ENCODE measurements around the gene RIPOR1.
"Not testable (repeated sequence)": the region's sequence is repeated elsewhere in the genome, so short reads cannot be mapped to it uniquely, and the experiment has no call there.

The RIPOR1 gene, protein sequence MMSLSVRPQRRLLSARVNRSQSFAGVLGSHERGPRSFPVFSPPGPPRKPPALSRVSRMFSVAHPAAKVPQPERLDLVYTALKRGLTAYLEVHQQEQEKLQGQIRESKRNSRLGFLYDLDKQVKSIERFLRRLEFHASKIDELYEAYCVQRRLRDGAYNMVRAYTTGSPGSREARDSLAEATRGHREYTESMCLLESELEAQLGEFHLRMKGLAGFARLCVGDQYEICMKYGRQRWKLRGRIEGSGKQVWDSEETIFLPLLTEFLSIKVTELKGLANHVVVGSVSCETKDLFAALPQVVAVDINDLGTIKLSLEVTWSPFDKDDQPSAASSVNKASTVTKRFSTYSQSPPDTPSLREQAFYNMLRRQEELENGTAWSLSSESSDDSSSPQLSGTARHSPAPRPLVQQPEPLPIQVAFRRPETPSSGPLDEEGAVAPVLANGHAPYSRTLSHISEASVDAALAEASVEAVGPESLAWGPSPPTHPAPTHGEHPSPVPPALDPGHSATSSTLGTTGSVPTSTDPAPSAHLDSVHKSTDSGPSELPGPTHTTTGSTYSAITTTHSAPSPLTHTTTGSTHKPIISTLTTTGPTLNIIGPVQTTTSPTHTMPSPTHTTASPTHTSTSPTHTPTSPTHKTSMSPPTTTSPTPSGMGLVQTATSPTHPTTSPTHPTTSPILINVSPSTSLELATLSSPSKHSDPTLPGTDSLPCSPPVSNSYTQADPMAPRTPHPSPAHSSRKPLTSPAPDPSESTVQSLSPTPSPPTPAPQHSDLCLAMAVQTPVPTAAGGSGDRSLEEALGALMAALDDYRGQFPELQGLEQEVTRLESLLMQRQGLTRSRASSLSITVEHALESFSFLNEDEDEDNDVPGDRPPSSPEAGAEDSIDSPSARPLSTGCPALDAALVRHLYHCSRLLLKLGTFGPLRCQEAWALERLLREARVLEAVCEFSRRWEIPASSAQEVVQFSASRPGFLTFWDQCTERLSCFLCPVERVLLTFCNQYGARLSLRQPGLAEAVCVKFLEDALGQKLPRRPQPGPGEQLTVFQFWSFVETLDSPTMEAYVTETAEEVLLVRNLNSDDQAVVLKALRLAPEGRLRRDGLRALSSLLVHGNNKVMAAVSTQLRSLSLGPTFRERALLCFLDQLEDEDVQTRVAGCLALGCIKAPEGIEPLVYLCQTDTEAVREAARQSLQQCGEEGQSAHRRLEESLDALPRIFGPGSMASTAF

GRCh38 chr16:67528222-67528869, at the start of gene RIPOR1:
Gene RIPOR1, plus strand, starts transcription at chr16:67528829. Its CDS starts 9,618 bp downstream, at chr16:67538447.
- DNase-seq: peak; percentile 32

DNA sequence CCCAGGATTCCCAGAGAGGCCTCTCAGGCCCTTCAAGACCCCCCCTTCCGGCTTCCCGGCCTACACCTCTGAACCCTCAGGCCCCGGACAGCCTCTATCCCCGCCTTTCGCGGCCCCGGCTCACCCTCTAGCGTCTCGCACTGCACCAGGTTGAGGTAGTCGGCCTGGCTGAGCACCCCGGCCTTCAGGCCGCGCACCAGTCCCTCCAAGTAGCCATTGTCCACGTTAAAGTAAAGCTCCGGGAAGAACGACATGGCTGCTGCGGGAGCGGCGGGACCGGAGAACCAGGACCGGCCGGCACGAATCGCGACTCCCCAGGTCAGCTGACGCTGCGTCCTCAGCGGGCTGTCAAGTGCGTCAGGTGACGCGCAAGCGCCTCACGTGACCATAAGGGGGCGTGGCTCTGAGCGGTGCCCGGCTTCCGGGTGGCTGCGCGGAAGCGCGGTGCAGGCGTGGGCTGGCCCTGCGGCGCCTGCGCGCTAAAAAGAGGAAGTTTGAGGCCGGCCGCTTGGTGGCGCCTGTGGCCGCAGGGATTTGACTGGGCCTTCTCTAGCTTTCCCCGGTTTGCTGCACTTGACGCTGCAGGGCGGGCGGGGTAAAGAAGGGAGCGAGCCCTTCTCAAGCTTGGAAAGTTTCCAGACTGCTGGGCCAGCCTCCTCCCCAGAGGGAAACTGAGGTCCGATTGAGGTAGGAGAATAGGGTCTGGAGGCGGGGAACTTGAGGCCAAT, 47.6 kb upstream of the RIPOR1 start, which contains the start of gene ATP6V0D1:
Gene ATP6V0D1 (minus strand): TSS at position 325 of the 728 bp plus-strand sequence. CDS start 71 bp downstream, at position 254.
- DNase-seq: peak; percentile 99

GRCh38 chr16:67481561-67482232, 46.9 kb upstream of the RIPOR1 start:
- peak; percentile 74 for DNase-seq

GRCh38 chr16:67482233-67482924, 46.2 kb upstream of the RIPOR1 start:
- DNase-seq: no peak

GRCh38 chr16:67483150-67483549, 45.5 kb upstream of the RIPOR1 start, which contains the start of gene AGRP:
Gene AGRP, minus strand, starts transcription at chr16:67483547. Its CDS starts 149 bp downstream, at chr16:67483398.
- DNase-seq: no peak

- no peak for DNase-seq
Measured at GRCh38 chr16:67483731-67484525, 44.7 kb upstream of the RIPOR1 start.

GRCh38 chr16:67486805-67487204, 41.8 kb upstream of the RIPOR1 start:
- DNase-seq: no peak

DNA sequence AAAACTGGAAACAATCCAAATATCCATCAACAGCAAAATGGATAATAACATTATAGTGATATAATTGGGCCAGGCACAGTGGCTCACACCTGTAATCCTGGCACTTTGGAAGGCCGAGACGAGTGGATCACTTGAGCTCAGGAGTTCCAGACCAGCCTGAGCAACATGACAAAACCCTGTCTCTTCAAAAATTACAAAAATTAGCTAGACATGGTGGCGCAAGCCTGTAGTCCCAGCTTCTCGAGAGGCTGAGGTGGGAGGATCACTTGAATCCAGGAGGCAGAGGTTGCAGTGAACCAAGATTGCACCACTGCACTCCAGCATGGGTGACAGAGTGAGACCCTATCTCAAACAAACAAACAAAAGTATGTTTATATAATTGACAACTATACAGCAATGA, 41.1 kb upstream of the RIPOR1 start:
- DNase-seq: not testable (repeated sequence)

- no peak for DNase-seq
Measured at GRCh38 chr16:67489401-67490083, 39.1 kb upstream of the RIPOR1 start.

DNA sequence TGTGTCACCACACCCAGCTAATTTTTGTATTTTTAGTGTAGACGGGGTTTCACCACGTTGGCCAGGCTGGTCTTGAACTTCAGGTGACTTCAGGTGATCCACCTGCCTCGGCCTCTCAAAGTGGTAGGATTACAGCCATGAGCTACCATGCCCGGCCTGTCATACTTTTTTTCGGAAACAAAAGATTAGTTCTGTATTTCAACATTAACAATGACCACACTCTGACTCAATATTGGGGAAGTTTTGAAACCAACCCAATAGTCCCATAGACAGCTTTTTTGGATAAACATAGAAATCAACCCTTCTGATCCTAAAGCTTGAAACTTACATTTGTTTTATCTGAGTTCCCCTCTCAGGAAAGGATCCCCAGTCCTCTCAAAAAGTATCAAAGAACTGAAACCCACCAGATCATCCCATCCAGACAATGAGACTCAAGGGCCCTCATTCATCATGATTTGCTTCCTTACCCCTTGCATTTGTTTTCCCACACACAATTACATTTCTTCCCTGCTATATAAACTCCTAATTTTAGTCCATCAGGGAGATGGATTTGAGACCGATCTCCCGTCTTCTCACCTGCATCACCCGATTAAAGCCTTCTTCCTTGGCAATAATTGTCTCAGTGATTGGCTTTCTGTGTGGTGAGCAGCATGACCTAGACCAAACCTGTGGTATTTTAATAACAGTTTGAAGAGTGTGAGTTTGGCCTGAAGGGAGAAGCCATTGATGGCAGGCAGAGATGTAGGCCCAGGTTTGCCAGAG, 38.1 kb upstream of the RIPOR1 start:
- DNase-seq: no peak

DNA sequence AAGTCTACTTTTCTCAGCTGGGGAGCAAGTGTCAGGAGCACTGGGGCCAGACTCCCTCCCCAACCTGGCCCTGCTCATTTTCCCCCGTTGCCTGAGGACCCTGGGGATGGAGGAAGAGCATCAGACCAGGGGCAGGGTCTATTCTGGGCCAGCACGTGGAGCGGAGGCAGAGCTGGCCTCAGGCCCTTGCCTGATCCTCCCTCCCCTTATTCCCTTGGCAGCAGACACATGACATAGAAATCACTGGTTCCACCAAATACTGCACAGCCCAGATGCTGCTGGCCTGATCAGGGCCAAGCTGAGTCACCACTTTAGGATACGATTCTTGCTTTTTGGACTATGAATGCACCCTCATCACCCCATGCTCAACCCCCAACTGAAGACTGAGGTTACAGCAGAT, 29.5 kb upstream of the RIPOR1 start:
- DNase-seq: no peak

DNA sequence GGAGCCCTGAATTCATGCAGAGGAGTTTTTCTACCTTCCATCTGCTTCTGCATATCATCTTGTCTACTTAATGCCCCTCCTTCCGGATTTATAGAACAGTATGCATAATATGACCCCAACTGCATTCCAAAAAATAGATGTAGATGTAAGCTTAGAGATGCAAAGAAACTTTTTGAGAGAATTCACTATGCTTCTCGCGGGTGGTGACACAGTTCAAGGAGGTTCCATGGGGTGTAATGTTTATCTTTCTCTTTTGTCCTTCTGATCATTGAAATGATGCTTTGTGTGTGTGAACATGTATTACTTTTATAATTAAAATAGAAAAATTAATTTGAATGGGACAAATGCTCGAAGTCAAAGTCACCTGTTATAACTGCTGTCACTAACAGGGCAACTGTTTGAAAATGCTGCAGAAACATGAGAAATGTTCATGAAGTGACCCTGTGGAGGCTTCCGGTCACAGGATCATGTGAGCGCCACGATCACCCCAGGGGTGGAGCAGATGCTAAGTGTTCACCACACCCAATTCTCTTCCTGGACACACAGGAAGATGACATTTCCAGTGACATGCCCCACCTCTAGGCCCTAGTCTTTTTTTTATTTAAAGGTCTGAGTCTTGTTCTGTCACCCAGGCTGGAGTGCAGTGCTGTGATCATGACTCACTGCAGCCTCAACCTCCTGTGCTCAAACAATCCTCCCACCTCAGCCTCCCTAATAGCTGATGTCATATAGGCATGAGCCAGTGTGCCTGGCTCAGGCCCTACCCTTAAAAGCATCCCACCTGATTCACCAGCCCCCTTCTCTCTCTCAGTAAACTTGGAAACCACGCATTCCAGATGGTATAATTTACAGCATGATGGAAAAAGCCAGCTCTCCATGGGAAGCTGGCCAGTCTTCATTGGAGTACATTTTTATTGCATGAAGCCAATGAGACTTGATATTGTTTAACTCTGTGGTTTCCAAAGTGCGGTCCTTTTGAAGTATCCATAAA, 24.3 kb upstream of the RIPOR1 start:
- peak; percentile 77 for DNase-seq

GRCh38 chr16:67506468-67506867, 22.2 kb upstream of the RIPOR1 start:
- DNase-seq: no peak

DNA sequence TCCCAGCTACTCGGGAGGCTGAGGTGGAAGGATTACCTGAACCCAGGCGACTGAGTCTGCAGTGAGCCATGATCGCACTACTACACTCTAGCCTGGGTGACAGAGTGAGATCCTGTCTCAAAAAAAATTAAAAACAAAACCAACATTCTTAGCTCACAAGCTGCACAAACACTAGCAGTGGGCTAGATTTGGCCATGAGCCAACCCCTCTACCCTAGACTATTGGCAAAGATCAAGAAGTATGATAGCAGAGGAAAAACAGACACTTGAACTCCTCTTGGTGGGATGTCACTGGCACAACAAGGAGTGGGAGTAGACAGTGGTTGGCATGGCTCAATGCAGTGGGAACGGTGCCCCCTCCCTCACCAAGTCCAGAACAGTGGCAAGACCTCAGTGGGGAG, 19.6 kb upstream of the RIPOR1 start:
- DNase-seq: no peak

DNA sequence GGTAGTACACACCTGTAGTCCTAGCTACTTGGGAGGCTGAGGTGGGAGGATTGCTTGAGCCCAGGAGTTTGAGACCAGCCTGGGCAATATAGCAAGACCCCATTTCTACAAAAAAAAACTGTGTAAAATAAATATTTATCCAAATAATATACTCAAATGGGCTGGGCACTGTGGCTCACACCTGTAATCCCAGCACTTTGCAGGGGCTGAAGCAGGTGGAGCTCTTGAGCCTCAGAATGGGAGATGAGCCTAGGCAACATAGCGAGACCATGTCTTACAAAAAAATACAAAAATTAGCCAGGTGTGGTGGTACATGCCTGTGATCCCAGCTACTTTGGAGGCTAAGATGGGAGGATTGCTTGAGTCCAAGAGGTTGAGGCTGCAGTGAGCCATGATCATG, 14.7 kb upstream of the RIPOR1 start:
- not testable (repeated sequence) for DNase-seq

DNA sequence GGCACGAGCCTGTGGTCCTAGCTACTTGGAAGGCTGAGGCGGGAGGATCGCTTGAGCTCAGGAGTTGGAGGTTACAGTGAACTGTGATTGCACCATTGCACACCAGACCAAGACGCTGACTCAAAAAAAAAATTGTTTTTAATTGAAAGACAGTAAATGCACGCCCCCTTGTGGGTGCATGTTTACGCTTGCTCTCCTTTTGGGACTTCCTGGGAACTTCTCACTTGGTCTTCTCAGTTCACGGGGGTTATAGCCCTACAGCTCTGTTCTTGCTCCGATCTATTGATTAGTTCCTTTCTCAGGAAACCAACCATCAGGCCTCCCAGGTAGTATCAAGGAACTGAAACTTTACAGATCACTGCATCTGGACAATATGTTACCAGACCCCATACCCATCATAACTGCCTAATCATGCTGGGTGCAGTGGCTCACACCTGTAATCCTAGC, 14.2 kb upstream of the RIPOR1 start:
- peak; percentile 86 for DNase-seq
